ENCODE results near the gene TMEFF1.

The TMEFF1 gene

DNA sequence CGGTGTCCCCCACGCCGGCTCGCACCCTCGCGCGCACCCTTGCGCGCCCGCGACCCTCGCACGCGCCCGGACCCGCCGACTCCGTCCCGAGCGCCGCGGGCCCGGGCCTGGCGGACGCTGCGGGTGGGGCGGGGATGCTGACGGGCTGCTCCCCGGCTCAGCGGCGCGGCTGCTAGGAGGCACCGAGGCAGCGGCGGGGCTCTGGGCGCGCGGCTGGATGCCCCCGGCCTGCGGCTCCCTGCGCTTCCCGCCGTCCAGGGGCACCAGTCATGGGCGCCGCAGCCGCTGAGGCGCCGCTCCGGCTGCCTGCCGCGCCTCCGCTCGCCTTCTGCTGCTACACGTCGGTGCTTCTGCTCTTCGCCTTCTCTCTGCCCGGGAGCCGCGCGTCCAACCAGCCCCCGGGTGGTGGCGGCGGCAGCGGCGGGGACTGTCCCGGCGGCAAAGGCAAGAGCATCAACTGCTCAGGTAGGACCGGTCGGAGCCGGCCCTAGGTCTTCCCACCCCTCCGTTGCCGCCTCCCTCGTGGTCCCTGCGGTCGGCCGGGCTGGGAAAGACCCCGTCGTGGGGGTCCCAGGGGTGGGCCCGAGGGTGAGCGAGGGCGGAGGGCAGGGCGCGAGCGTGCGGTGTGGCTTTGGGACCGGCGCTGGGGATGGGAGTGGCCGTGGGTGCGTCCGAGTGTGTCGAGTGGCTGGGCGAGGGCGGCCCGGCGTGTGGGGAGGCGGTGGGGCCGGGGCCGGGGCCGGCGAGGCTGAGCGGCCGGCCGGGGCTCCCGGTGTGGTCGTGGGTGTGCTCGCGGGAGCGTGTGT is 530 bp downstream of the TMEFF1 start:
- CTCF ChIA-PET, result no interaction called here
- POLR2A ChIA-PET, result no interaction called here
- peak; percentile 55 for DNase-seq (ENCODE audit: extremely low spot score)
- TF ChIP-seq FOXA1 (IDR thresholded peaks at IDR 0.05), result no peak
- TF ChIP-seq L3MBTL2 (conservative IDR thresholded peaks at IDR 0.05), result peak; percentile 42
- no peak for TF ChIP-seq BHLHE40 (IDR thresholded peaks at IDR 0.05; ENCODE audit: borderline replicate concordance)
- TF ChIP-seq ARNT (IDR thresholded peaks at IDR 0.05), result 0 out of 2 replicates have a peak, but pooled peaks have one; percentile 14
- TF ChIP-seq FOXK2 (IDR thresholded peaks at IDR 0.05), result no peak
- TF ChIP-seq, protein P1, sequence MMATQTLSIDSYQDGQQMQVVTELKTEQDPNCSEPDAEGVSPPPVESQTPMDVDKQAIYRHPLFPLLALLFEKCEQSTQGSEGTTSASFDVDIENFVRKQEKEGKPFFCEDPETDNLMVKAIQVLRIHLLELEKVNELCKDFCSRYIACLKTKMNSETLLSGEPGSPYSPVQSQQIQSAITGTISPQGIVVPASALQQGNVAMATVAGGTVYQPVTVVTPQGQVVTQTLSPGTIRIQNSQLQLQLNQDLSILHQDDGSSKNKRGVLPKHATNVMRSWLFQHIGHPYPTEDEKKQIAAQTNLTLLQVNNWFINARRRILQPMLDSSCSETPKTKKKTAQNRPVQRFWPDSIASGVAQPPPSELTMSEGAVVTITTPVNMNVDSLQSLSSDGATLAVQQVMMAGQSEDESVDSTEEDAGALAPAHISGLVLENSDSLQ (IDR thresholded peaks at IDR 0.05), result no peak

DNA sequence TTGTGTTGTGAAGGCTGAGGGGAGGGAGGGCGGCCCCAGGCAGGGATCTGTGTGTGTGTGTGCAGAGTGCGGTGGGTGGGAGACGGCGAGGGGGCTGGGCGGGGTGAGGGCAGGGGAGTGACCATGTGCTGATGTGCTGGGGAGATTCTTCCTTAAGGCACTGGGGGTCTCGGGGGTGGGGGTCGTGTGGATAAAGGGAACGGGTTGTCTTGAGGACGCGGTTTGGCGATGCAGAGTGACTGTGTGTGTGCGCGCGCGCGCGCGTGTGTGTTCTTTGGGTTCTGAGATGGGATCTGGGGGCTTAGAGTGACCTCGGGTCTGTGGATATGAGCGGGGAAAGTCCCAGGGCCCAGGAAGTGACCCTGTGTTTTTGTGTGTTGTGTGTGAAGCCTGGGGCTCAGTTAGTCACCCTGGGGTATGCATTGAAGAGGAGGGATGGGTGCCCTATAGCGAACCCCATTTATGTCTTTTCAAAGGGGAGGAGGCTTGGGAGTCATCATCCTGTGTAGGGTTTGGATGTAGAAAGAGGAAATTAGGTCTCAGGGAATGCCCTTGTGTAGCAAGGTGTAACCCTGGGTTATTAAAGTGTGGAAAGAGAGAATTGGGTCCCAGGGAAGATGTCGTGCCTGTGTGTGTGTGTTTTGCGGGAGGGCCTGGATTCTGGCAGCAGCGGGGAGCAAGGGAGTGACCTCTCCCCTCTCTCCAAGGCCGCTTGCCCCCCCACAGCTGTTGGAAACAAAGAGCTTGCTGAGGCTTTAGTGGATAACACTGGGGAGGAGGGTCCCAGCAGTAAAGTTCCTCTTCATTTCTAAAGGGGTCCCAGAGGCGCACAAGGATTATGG is 1.4 kb downstream of the TMEFF1 start:
- TF ChIP-seq, protein P1 (IDR thresholded peaks at IDR 0.05), result no peak
- TF ChIP-seq SUZ12 (IDR thresholded peaks at IDR 0.05) (no peak), FOXK2 (IDR thresholded peaks at IDR 0.05) (no peak), FOXA1 (IDR thresholded peaks at IDR 0.05) (no peak), BHLHE40 (IDR thresholded peaks at IDR 0.05; ENCODE audit: borderline replicate concordance) (no peak), SP1 (IDR thresholded peaks at IDR 0.05) (no peak)
- POLR2A ChIA-PET, result no interaction called here
- CTCF ChIA-PET, result no interaction called here
- peak; percentile 37 for DNase-seq (ENCODE audit: extremely low spot score)

GRCh38 chr9:100474924-100475276 is 2.0 kb downstream of the TMEFF1 start:
- ChIA-PET CTCF (no interaction called here), POLR2A (no interaction called here)
- TF ChIP-seq FOXK2 (IDR thresholded peaks at IDR 0.05) (no peak), LEF1 (IDR thresholded peaks at IDR 0.05; ENCODE audit: borderline replicate concordance) (no peak), NFRKB (IDR thresholded peaks at IDR 0.05) (no peak)
- TF ChIP-seq, protein P1 (IDR thresholded peaks at IDR 0.05), result no peak
- no peak for DNase-seq (ENCODE audit: extremely low spot score)

DNA sequence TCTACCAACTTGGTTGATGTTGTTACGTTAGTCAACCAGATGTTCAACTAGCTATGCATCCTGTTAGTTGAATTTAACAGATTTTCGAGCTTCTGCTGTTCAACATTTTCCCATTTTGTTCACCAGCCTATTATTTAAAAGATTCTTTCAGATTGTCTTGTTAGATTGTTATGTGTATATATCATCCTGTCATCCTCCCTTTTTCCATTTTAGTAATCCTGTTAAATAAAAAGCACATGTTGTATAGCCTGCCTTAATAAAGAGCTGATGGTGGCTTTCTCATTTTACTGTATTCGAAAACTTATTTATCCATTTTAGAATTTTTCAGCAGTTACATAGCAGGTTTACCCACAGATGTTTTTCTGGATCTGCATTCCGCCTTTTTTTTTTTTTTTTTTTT is 4.3 kb downstream of the TMEFF1 start:
- no peak for DNase-seq (ENCODE audit: extremely low spot score)
- TF ChIP-seq TARDBP (IDR thresholded peaks at IDR 0.05) (no peak), FOXK2 (IDR thresholded peaks at IDR 0.05) (no peak), FOXM1 (IDR thresholded peaks at IDR 0.05; ENCODE audit: borderline replicate concordance) (no peak), SUZ12 (IDR thresholded peaks at IDR 0.05) (no peak), CTBP1 (IDR thresholded peaks at IDR 0.05; ENCODE audit: borderline replicate concordance) (no peak), NFRKB (IDR thresholded peaks at IDR 0.05) (no peak), BHLHE40 (IDR thresholded peaks at IDR 0.05; ENCODE audit: borderline replicate concordance) (no peak), FOXA1 (IDR thresholded peaks at IDR 0.05) (no peak), ZNF384 (IDR thresholded peaks at IDR 0.05) (no peak), SP1 (IDR thresholded peaks at IDR 0.05) (no peak), HDGF (IDR thresholded peaks at IDR 0.05; ENCODE audit: borderline replicate concordance) (no peak), LEF1 (IDR thresholded peaks at IDR 0.05; ENCODE audit: borderline replicate concordance) (no peak), L3MBTL2 (conservative IDR thresholded peaks at IDR 0.05) (no peak), ELF4 (IDR thresholded peaks at IDR 0.05) (no peak), ARNT (IDR thresholded peaks at IDR 0.05) (no peak)
- TF ChIP-seq, protein P1 (IDR thresholded peaks at IDR 0.05), result no peak
- ChIA-PET POLR2A (no interaction called here), CTCF (no interaction called here)

DNA sequence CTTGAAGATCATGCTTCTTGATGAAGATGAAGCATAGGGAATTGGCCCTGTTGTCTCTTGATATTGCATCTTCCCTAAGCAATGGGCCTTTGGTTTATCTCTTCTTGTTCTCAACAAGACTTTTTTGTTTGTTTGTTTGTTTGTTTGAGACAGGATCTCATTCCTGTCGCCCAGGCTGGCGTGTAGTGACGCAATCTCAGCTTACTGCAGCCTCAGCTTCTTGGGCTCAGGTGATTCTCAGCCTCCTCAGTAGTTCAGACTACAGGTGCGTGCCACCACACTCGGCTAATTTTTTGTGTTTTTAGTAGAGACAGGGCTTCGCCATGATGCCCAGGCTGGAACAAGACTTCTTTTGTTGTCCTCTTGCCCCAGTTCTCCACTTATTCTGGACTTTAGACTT is 5.2 kb downstream of the TMEFF1 start:
- ChIA-PET POLR2A (no interaction called here), CTCF (no interaction called here)
- DNase-seq (ENCODE audit: extremely low spot score), result no peak
- TF ChIP-seq BHLHE40 (IDR thresholded peaks at IDR 0.05; ENCODE audit: borderline replicate concordance), result no peak
- no peak for TF ChIP-seq ARNT (IDR thresholded peaks at IDR 0.05)
- TF ChIP-seq L3MBTL2 (conservative IDR thresholded peaks at IDR 0.05), result no peak
- no peak for TF ChIP-seq CTBP1 (IDR thresholded peaks at IDR 0.05; ENCODE audit: borderline replicate concordance)
- no peak for TF ChIP-seq FOXA1 (IDR thresholded peaks at IDR 0.05)
- no peak for TF ChIP-seq SUZ12 (IDR thresholded peaks at IDR 0.05)
- TF ChIP-seq SP1 (IDR thresholded peaks at IDR 0.05), result no peak
- no peak for TF ChIP-seq ELF4 (IDR thresholded peaks at IDR 0.05)
- no peak for TF ChIP-seq HDGF (IDR thresholded peaks at IDR 0.05; ENCODE audit: borderline replicate concordance)
- no peak for TF ChIP-seq ZNF384 (IDR thresholded peaks at IDR 0.05)
- no peak for TF ChIP-seq FOXK2 (IDR thresholded peaks at IDR 0.05)
- TF ChIP-seq, protein P1 (IDR thresholded peaks at IDR 0.05), result no peak
- no peak for TF ChIP-seq LEF1 (IDR thresholded peaks at IDR 0.05; ENCODE audit: borderline replicate concordance)
- no peak for TF ChIP-seq FOXM1 (IDR thresholded peaks at IDR 0.05; ENCODE audit: borderline replicate concordance)
- TF ChIP-seq TARDBP (IDR thresholded peaks at IDR 0.05), result no peak
- no peak for TF ChIP-seq NFRKB (IDR thresholded peaks at IDR 0.05)

All from HEK293T (cell line).